22Rv1 (cell line): ENCODE results near the gene HTR6.

Source experiments
- H3K27ac ChIP-seq: fragments of 450-650 bp; 2 replicates; pipeline ENCODE4 v1.5.1; 2017
- ZFX ChIP-seq: fragments of 450-650 bp; IDR thresholded peaks from 2 replicates; pipeline ENCODE4 v1.6.1; 2017; ENCODE audit warnings: antibody characterized with exemption, borderline replicate concordance
- TF ChIP-seq, protein P1 (sequence below): fragments of 450-650 bp; IDR thresholded peaks from 2 replicates; pipeline ENCODE4 v1.5.1; 2017; ENCODE audit warnings: mild to moderate bottlenecking

HTR6 gene

GRCh38 chr1:19651141-19651737 lies 13.4 kb upstream of the HTR6 start:
- H3K27ac ChIP-seq, result no peak overlapping the region
- TF ChIP-seq, protein P1, sequence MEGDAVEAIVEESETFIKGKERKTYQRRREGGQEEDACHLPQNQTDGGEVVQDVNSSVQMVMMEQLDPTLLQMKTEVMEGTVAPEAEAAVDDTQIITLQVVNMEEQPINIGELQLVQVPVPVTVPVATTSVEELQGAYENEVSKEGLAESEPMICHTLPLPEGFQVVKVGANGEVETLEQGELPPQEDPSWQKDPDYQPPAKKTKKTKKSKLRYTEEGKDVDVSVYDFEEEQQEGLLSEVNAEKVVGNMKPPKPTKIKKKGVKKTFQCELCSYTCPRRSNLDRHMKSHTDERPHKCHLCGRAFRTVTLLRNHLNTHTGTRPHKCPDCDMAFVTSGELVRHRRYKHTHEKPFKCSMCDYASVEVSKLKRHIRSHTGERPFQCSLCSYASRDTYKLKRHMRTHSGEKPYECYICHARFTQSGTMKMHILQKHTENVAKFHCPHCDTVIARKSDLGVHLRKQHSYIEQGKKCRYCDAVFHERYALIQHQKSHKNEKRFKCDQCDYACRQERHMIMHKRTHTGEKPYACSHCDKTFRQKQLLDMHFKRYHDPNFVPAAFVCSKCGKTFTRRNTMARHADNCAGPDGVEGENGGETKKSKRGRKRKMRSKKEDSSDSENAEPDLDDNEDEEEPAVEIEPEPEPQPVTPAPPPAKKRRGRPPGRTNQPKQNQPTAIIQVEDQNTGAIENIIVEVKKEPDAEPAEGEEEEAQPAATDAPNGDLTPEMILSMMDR, result peak; percentile 74
- no peak for TF ChIP-seq ZFX

DNA sequence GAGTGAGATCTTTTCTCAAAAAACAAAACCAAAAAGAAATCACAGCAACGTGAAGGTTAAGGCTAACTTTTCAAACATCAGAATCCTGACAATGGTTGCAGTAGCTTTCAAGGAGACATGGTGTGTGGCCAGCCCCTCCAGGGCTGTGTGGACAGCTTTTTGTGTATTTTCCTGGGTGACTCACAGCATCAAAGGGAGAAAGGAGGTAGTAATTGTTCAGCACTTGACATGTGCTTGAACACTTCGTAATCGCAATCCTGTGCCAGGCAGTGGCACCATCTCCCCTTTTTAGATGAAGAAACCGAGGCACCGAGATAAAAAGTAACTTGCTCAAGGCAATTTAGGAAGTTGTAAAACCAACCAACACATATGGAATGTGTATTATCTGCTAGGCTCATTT lies 10.3 kb upstream of the HTR6 start:
- no peak for TF ChIP-seq ZFX
- TF ChIP-seq, protein P1, result no peak
- no peak overlapping the region for H3K27ac ChIP-seq

DNA sequence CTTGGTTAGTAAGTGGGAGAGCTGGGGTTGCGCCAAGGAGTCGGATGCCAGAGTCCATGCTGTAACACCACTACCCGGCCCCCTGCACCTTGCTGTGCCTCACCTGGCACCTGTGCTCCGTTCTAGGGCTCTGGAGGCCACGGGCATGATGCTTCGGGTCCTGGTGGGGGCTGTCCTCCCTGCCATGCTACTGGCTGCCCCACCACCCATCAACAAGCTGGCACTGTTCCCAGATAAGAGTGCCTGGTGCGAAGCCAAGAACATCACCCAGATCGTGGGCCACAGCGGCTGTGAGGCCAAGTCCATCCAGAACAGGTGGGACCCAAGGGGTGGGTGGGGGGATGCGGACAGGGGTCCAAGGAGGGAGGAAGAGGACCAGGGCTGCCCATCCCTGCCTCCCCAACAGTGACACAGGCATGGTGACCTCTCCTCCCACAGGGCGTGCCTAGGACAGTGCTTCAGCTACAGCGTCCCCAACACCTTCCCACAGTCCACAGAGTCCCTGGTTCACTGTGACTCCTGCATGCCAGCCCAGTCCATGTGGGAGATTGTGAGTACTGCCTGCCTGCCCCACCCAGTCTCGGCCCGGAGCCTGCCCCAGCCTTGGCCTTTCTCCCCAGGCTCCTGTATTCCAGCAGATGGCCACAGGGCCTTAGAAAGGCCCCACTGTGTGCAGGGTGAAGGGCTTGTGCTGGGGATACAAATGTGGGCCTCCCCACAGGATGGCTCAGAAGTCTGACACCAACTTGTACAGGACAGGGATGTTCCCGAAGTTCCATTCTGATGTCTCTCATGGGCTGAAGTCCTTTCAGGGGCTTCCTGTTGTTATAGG lies 9.6 kb upstream of the HTR6 start:
- H3K27ac ChIP-seq, result no peak overlapping the region
- no peak for TF ChIP-seq ZFX
- TF ChIP-seq, protein P1, result no peak

GRCh38 chr1:19655718-19656080 lies 9.0 kb upstream of the HTR6 start:
- TF ChIP-seq ZFX, result no peak
- TF ChIP-seq, protein P1, result no peak
- H3K27ac ChIP-seq, result no peak overlapping the region

DNA sequence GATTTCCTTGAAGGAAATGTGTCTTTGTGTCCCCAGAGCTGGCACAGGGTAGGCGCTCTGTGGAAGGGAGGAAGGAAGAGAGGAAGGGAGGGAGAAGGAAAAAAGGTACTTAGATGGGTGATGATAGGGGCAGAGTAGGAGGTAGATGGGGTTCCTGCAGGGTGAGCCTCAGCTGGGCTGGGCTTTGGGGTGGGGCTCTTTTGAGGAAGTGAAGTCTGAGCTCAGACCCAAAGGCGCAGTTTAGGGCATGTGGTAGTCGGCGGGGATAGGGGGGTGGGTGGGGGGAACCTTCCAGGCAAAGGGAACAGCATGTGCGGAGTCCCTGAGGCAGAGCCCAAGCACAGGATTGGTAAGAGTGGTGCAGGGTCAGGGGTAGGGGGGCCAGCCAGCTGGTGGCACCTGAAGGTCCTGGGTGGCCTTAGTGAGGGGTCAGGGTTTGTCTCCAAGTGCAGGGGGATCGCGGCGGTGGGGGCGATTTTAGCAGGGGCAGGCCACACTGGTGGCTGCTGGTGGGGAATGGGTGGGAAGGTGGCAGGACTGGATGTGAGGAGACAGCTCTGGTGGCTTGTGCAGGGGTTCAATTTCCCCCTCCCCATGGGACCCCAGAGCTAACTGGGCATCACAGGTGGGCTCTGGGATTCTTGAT lies 8.4 kb upstream of the HTR6 start:
- TF ChIP-seq ZFX, result no peak
- TF ChIP-seq, protein P1, result no peak
- H3K27ac ChIP-seq, result no peak overlapping the region

DNA sequence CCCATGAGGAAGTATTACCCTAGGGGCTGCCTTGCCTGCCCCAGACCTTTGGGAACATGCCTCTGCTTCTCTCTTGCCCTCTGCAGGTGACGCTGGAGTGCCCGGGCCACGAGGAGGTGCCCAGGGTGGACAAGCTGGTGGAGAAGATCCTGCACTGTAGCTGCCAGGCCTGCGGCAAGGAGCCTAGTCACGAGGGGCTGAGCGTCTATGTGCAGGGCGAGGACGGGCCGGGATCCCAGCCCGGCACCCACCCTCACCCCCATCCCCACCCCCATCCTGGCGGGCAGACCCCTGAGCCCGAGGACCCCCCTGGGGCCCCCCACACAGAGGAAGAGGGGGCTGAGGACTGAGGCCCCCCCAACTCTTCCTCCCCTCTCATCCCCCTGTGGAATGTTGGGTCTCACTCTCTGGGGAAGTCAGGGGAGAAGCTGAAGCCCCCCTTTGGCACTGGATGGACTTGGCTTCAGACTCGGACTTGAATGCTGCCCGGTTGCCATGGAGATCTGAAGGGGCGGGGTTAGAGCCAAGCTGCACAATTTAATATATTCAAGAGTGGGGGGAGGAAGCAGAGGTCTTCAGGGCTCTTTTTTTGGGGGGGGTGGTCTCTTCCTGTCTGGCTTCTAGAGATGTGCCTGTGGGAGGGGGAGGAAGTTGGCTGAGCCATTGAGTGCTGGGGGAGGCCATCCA lies 7.8 kb upstream of the HTR6 start:
- no peak overlapping the region for H3K27ac ChIP-seq
- TF ChIP-seq, protein P1, result no peak
- TF ChIP-seq ZFX, result no peak
